Astrocyte of the spinal cord (primary cell): ENCODE results near the gene TMEM120B.
A peak's percentile ranks its signal among the peaks of the same experiment; 100 is the strongest.
"Not testable (repeated sequence)": the region's sequence is repeated elsewhere in the genome, so short reads cannot be mapped to it uniquely, and the experiment has no call there.

Source experiments
- DNase-seq: peaks from one replicate; pipeline ENCODE4 v3.0.0; 2011; ENCODE audit warnings: low read depth, low spot score
- H3K4me3 ChIP-seq: 2 replicates; pipeline ENCODE4 v1.5.1; 2011; ENCODE audit warnings: low read depth, mild to moderate bottlenecking, low read length, moderate library complexity
- in situ Hi-C: cut with HindIII; loops from 2 replicates; pipeline ENCODE4 v1.10.0; 2017; ENCODE audit warnings: low sequenced_read_pairs
- TF ChIP-seq, protein P1 (sequence below): IDR thresholded peaks from 2 replicates; pipeline ENCODE4 v1.5.1; 2012; ENCODE audit warnings: low read depth, mild to moderate bottlenecking, low read length, inconsistent platforms

The TMEM120B gene

DNA sequence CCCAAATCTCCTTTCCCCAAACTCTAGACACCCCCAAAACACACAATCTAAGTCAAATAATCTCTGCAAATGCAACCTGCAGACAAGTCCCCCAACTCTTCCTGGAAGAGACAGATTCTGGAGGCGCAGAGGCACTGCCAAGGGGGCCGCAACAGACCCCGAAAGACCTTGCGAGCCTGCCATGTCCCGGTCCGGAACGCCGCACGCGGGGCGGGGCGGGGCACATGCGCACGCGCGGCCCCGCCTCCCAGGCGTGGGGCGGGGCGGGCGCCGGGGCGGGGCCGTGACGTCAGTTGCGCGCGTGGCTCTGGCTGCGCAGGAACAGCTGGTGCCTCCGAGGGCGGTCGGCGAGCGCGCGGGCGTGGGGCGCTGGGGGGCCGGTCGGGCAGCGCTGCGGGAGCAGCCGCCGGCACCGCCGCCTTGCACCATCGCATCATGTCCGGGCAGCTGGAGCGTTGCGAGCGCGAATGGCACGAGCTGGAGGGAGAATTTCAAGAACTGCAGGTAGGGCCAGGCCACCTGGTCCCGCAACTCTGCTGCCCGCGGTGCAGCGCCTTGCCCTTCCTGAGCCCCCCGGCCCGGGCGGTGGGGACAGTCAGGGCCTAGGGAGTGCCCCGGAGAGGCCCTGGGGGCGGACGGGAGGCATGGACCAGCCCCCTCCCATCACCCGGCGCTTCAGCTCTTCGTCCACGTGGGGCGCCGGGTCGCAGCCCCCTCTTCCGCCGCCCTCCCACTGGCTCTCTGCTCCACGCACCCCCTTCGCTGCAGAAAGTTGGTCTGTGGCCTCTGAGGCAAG is at the start of gene TMEM120B:
Gene TMEM120B (plus strand): TSS at position 292 of the 796 bp plus-strand sequence. CDS start 144 bp downstream, at position 436.
- TF ChIP-seq, protein P1, sequence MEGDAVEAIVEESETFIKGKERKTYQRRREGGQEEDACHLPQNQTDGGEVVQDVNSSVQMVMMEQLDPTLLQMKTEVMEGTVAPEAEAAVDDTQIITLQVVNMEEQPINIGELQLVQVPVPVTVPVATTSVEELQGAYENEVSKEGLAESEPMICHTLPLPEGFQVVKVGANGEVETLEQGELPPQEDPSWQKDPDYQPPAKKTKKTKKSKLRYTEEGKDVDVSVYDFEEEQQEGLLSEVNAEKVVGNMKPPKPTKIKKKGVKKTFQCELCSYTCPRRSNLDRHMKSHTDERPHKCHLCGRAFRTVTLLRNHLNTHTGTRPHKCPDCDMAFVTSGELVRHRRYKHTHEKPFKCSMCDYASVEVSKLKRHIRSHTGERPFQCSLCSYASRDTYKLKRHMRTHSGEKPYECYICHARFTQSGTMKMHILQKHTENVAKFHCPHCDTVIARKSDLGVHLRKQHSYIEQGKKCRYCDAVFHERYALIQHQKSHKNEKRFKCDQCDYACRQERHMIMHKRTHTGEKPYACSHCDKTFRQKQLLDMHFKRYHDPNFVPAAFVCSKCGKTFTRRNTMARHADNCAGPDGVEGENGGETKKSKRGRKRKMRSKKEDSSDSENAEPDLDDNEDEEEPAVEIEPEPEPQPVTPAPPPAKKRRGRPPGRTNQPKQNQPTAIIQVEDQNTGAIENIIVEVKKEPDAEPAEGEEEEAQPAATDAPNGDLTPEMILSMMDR = peak; percentile 8
- DNase-seq = peak; percentile 63
- in situ Hi-C loops = no loop called here
- H3K4me3 ChIP-seq = peak within 1 kb of the TSS; percentile 86

DNA sequence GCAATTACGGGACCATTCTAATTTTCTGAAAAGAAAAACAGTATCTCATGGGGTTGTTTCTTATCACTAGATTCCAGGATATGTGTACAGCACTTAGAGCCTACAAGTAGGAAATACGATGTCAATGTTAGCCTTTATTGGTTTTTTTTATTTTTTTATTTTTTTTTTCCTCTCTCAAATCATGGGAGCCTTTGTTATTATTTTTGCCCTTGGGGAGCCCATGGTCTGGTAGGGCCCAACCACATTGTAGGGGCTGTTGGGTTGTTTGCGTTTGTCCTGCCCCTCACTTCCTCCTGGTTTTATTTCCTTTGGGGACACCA is 49.0 kb upstream of the TMEM120B start:
- TF ChIP-seq, protein P1 = no peak
- no peak for DNase-seq
- in situ Hi-C loops = no loop called here
- H3K4me3 ChIP-seq = no peak overlapping the region

DNA sequence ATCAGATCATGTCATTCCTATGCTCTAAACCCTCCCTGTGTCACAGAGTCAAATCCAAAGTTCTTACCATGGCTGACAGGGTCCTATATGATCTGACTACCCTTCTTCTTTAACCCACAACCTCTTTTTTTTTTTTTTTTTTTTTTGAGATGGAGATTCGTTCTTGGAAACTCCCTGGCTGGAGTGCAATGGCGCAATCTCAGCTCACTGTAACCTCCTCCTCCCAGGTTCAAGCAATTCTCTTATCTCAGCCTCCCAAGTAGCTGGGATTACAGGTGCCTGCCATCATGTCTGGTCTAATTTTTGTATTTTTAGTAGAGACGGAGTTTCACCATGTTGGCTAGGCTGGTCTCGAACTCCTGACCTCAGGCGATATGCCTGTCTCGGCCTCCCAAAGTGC is 45.7 kb upstream of the TMEM120B start:
- DNase-seq, in situ Hi-C loops: not testable (repeated sequence)

DNA sequence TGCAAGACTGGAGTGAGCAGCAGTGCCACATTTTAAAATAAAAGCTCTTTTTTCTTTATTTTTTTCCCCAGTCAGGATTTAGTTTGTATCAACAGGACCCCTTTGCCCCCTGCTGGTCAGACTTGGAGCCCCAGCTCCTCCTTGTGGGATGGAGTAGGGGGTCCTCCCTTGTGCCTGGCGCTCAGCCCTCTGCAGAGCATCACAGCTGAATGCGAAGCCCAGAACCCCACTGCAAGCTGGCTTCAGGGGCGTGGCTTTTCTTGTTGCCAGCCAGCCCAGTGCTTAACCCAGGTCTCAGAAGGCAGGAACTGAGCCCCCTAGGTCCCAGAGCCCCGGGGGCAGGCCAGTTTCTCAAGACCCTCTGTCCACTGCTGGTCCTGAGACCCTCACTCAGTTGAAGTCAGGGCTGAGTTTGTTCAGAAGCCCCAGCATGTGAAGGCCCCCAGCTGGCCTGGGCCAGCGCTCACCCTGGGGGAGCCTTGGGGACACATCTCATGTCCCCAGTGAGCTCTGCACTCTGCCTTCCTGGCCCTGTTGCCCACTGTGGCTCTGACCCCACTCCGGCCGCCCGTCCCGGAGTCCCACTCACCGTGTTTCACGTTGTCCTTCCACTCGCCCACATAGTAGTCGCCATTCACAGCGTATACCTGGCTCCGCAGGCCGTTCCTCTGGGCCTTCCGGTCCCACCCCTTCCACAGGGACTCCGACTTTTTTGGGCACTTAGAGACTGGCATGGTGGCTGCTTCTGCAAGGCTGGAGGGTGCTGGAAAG is 43.6 kb upstream of the TMEM120B start:
- TF ChIP-seq, protein P1 = peak; percentile 72
- H3K4me3 ChIP-seq = no peak overlapping the region
- in situ Hi-C loops = no loop called here
- no peak for DNase-seq

More for the DNA sequence above, 45.7 kb upstream of the TMEM120B start:
- not testable (repeated sequence) for H3K4me3 ChIP-seq

DNA sequence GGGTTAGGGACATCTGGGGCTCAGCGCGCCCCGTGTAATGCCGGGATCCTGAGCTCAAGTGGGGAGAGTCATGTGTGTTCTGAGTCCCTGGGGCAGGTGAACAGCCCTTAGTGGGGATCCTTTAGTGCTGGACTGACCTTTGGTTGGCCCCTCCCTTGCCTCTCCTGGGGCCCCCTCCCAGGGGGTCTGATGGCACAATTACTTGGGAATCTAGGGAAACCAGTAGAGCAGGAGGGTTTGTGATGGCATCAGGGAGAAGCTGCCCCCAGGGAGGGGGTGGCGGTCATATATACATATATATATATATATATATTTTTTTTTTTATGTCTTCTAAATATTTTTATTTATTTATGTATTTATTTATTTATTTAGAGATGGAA is 43.0 kb upstream of the TMEM120B start, which contains the start of gene MORN3:
Gene MORN3 (minus strand): TSS at position 134 of the 380 bp plus-strand sequence. CDS start 171 bp downstream, outside the sequence.
- TF ChIP-seq, protein P1 = no peak
- in situ Hi-C loops = no loop called here
- no peak within 1 kb of the TSS for H3K4me3 ChIP-seq
- DNase-seq = no peak

DNA sequence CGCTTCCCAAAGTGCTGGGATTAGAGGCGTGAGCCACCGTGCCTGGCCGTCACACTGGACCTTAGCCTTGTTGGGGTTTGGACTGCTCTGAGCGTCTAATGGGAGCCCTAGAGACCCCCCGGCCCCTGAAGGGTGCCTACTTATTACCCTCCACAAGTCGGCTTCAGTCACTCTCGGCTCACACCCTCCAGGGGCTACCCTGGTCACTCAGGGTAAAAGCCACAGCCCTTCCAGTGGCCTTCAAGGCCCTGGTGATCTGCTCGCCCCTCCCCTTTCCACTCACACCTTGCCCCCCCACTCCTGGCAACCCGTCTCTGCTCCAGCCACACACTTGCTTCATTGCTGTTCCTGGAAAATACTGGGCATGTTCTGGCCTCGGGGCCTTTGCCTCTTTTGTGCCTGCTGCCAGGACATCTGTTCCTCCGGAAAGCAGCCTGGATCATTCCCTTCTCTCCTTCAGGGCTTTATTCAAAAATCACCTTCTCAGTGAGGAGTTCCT is 39.5 kb upstream of the TMEM120B start:
- H3K4me3 ChIP-seq = no peak overlapping the region
- in situ Hi-C loops = no loop called here
- TF ChIP-seq, protein P1 = no peak
- DNase-seq = no peak

DNA sequence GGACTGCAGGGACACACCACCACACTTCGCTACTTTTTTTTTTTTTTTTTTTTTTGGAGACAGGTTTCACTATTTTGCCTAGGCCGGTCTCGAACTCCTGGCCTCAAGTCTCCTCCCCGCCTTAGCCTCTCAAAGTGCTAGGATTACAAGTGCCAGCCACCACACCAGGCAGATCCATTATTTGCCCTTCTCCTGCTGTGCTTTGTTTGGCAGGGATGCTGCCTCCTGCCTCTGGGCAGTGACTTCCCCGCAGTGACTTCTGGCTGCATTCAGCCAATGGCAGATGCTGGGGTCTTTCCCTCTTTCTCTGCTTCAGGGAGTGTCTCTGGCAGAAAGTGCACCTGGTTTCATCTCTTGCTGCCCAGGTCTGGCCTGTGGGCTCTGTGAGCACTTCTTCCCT is 36.4 kb upstream of the TMEM120B start:
- in situ Hi-C loops = no loop called here
- H3K4me3 ChIP-seq = no peak overlapping the region
- DNase-seq = no peak
- TF ChIP-seq, protein P1 = no peak
